ENCODE results near the gene ZNF652.

DNA sequence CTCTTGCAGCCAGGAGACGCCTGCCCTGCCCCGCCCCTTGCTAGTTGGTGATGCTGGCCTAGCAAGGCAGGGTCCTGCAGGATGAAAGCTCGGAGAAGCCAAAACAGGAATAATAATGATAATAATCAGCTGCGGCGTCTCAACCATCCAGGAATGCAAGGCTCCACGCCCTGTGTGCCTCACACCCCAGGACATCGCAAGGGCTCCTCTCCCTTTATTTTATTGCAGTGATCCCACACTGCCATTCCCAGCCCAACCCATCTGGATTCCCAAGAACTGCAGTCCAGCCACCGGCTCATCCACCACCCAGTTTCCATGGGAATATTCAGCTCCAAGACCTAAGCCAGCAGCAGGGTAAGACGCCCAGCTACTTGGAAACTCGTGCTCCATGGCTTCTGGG, 21.0 kb upstream of the ZNF652 start:
- TF ChIP-seq EZH2 (IDR thresholded peaks at IDR 0.05; ENCODE audit: borderline replicate concordance, low read depth, low read length, poor library complexity, severe bottlenecking): no peak
- no peak for TF ChIP-seq CTCF (conservative IDR thresholded peaks at IDR 0.05; ENCODE audit: low read depth, low read length)
